Measurements from ENCODE around the gene DNMT1. TPM values are rescaled to one million over a fixed set of nuclear protein-coding genes. Genes with fewer than 3 reads are reported as not detected.

DNMT1 gene
- total RNA-seq, 5 donors from 2014 or later (not counting 1 experiment from before 2014, with no cell fraction given), result 199 to 245 (median 235) TPM

- Mint-ChIP-seq H3K4me1 (peaks cover 15 to 24% (median 17%) of the 10 kb centered on the region in 3 donors), H3K4me3 (peak overlapping the region; percentile 62 to 89 (median 88)), H3K36me3 (peaks cover 5% of the 10 kb centered on the region), H3K27me3 (no peaks in the 10 kb centered on the region), H3K9me3 (no peaks in the 10 kb centered on the region), H3K27ac (no peak overlapping the region)
- 54% methylated on average over 2 of the region's 2 CpGs for WGBS (ENCODE audit: insufficient coverage)
- no peaks in the 10 kb centered on the region for H3K9me3 ChIP-seq
- no peak for ATAC-seq (replicated peaks in 1 of 4)
- POLR2A ChIA-PET, result interaction anchor here in 1 of 2 donors (0.6 kb wide), 1 partner anchor 469 kb away, joined by 3 read pairs; no protein-coding TSS in a partner anchor
- H3K4me3 ChIP-seq (ENCODE audit: control insufficient read depth in 1 of 2, extremely low read depth in 1 of 2, low read length in 1 of 2), result no peak overlapping the region
- peak in 26 of 35 experiments; percentile 12 to 65 (median 30) for DNase-seq
- no peaks in the 10 kb centered on the region for H3K36me3 ChIP-seq (ENCODE audit: control insufficient read depth in 2 of 2, extremely low read depth in 1 of 2, insufficient read depth in 1 of 2, low read length in 1 of 2)
- no peaks in the 10 kb centered on the region for H3K27me3 ChIP-seq (replicated peaks in 1 of 2; ENCODE audit: control insufficient read depth in 2 of 2, extremely low read depth in 1 of 2, insufficient read depth in 2 of 2, low read length in 1 of 2)
- CTCF ChIA-PET, result interaction anchor here (0.5 to 1.6 kb wide), 5 partner anchors 21 to 125 kb away, joined by 3 to 16 read pairs (median 6); no protein-coding TSS in a partner anchor
- H3K4me1 ChIP-seq (ENCODE audit: control insufficient read depth in 1 of 2, extremely low read depth in 1 of 2, insufficient read depth in 2 of 2, low read length in 2 of 2), result peaks cover 3 to 41% of the 10 kb centered on the region in 2 experiments
- H3K27ac ChIP-seq (ENCODE audit: low read length), result no peak overlapping the region
Observed at GRCh38 chr19:10228920-10229319, 34.2 kb upstream of the DNMT1 start.

- Mint-ChIP-seq H3K9me3 (no peaks in the 10 kb centered on the region), H3K4me3 (no peak overlapping the region), H3K36me3 (peaks cover 5% of the 10 kb centered on the region), H3K27me3 (no peaks in the 10 kb centered on the region), H3K4me1 (peaks cover 14 to 25% (median 17%) of the 10 kb centered on the region in 3 donors), H3K27ac (no peak overlapping the region)
- ChIA-PET POLR2A (interaction anchor here in 1 of 2 donors (0.6 kb wide), 1 partner anchor 19 kb away, joined by 9 read pairs; no protein-coding TSS in a partner anchor), CTCF (interaction anchor here (0.5 to 1.6 kb wide), 6 partner anchors 21 to 124 kb away, joined by 3 to 16 read pairs (median 4); no protein-coding TSS in a partner anchor)
- DNase-seq (no peak), ATAC-seq (replicated peaks in 1 of 4) (no peak)
- WGBS (ENCODE audit: insufficient coverage), result no CpG with 5 or more reads among the region's 5 CpGs
- no peaks in the 10 kb centered on the region for H3K9me3 ChIP-seq
- peaks cover 0 to 3% of the 10 kb centered on the region in 2 donors for H3K36me3 ChIP-seq (ENCODE audit: control insufficient read depth in 2 of 2, extremely low read depth in 1 of 2, insufficient read depth in 1 of 2, low read length in 1 of 2)
- H3K27me3 ChIP-seq (replicated peaks in 1 of 2; ENCODE audit: control insufficient read depth in 2 of 2, extremely low read depth in 1 of 2, insufficient read depth in 2 of 2, low read length in 1 of 2), result no peaks in the 10 kb centered on the region
- peaks cover 3 to 41% of the 10 kb centered on the region in 2 experiments for H3K4me1 ChIP-seq (ENCODE audit: control insufficient read depth in 1 of 2, extremely low read depth in 1 of 2, insufficient read depth in 2 of 2, low read length in 2 of 2)
- H3K27ac ChIP-seq (ENCODE audit: low read length), result no peak overlapping the region
- no peak overlapping the region for H3K4me3 ChIP-seq (ENCODE audit: control insufficient read depth in 1 of 2, extremely low read depth in 1 of 2, low read length in 1 of 2)
Observed at GRCh38 chr19:10228393-10228792, 33.6 kb upstream of the DNMT1 start.

- ChIA-PET POLR2A (interaction anchor here (0.5 to 0.6 kb wide), 2 partner anchors 14 to 40 kb away, joined by 4 to 7 read pairs; no protein-coding TSS in a partner anchor), CTCF (interaction anchor here in 1 of 2 donors (1.5 to 2.3 kb wide), 2 partner anchors 23 kb away, joined by 7 to 12 read pairs; no protein-coding TSS in a partner anchor)
- Mint-ChIP-seq H3K27ac (no peak overlapping the region), H3K4me1 (peaks cover 14 to 24% (median 17%) of the 10 kb centered on the region in 3 donors), H3K36me3 (peaks cover 5% of the 10 kb centered on the region), H3K4me3 (no peak overlapping the region), H3K9me3 (no peaks in the 10 kb centered on the region), H3K27me3 (no peaks in the 10 kb centered on the region)
- 97% methylated on average over 20 of the region's 28 CpGs for WGBS (ENCODE audit: insufficient coverage)
- DNase-seq (no peak), ATAC-seq (replicated peaks in 1 of 4) (no peak)
- H3K36me3 ChIP-seq (ENCODE audit: control insufficient read depth in 2 of 2, extremely low read depth in 1 of 2, insufficient read depth in 1 of 2, low read length in 1 of 2), result peaks cover 0 to 3% of the 10 kb centered on the region in 2 donors
- no peaks in the 10 kb centered on the region for H3K27me3 ChIP-seq (replicated peaks in 1 of 2; ENCODE audit: control insufficient read depth in 2 of 2, extremely low read depth in 1 of 2, insufficient read depth in 2 of 2, low read length in 1 of 2)
- H3K4me3 ChIP-seq (ENCODE audit: control insufficient read depth in 1 of 2, extremely low read depth in 1 of 2, low read length in 1 of 2), result no peak overlapping the region
- H3K4me1 ChIP-seq (ENCODE audit: control insufficient read depth in 1 of 2, extremely low read depth in 1 of 2, insufficient read depth in 2 of 2, low read length in 2 of 2), result peaks cover 3 to 41% of the 10 kb centered on the region in 2 experiments
- H3K27ac ChIP-seq (ENCODE audit: low read length), result no peak overlapping the region
- no peaks in the 10 kb centered on the region for H3K9me3 ChIP-seq
Observed at GRCh38 chr19:10227026-10227971, 32.5 kb upstream of the DNMT1 start.

GRCh38 chr19:10226376-10227025, 31.7 kb upstream of the DNMT1 start:
- Histone ChIP-seq H3K27me3 (replicated peaks in 1 of 2; ENCODE audit: control insufficient read depth in 2 of 2, extremely low read depth in 1 of 2, insufficient read depth in 2 of 2, low read length in 1 of 2) (no peaks in the 10 kb centered on the region), H3K4me1 (ENCODE audit: control insufficient read depth in 1 of 2, extremely low read depth in 1 of 2, insufficient read depth in 2 of 2, low read length in 2 of 2) (peaks cover 3 to 35% of the 10 kb centered on the region in 2 experiments), H3K36me3 (ENCODE audit: control insufficient read depth in 2 of 2, extremely low read depth in 1 of 2, insufficient read depth in 1 of 2, low read length in 1 of 2) (peaks cover 0 to 3% of the 10 kb centered on the region in 2 donors), H3K27ac (ENCODE audit: low read length) (no peak overlapping the region), H3K9me3 (no peaks in the 10 kb centered on the region), H3K4me3 (ENCODE audit: control insufficient read depth in 1 of 2, extremely low read depth in 1 of 2, low read length in 1 of 2) (no peak overlapping the region)
- Mint-ChIP-seq H3K36me3 (peaks cover 5% of the 10 kb centered on the region), H3K4me1 (peaks cover 11 to 17% (median 15%) of the 10 kb centered on the region in 3 donors), H3K27me3 (no peaks in the 10 kb centered on the region), H3K27ac (peak overlapping the region in 1 of 2 donors; percentile 14), H3K9me3 (no peaks in the 10 kb centered on the region), H3K4me3 (no peak overlapping the region)
- CTCF ChIA-PET, result interaction anchor here in 1 of 2 donors (2.3 kb wide), 1 partner anchor 24 kb away, joined by 7 read pairs; no protein-coding TSS in a partner anchor
- ATAC-seq (replicated peaks in 1 of 4) (no peak), DNase-seq (no peak)
- POLR2A ChIA-PET, result interaction anchor here (0.5 to 0.6 kb wide), 3 partner anchors 13 to 159 kb away, joined by 4 to 7 read pairs (median 5); no protein-coding TSS in a partner anchor
- no CpG with 5 or more reads among the region's 13 CpGs for WGBS (ENCODE audit: insufficient coverage)

- peak overlapping the region in 1 of 2 donors; percentile 22 for H3K27ac Mint-ChIP-seq
- WGBS (ENCODE audit: insufficient coverage), result 91% methylated on average over 6 of the region's 6 CpGs
- H3K4me1 Mint-ChIP-seq, result peaks cover 11 to 17% (median 14%) of the 10 kb centered on the region in 3 donors
- H3K4me3 Mint-ChIP-seq, result no peak overlapping the region
- peaks cover 5% of the 10 kb centered on the region for H3K36me3 Mint-ChIP-seq
- peaks cover 3 to 33% of the 10 kb centered on the region in 2 experiments for H3K4me1 ChIP-seq (ENCODE audit: control insufficient read depth in 1 of 2, extremely low read depth in 1 of 2, insufficient read depth in 2 of 2, low read length in 2 of 2)
- H3K9me3 ChIP-seq, result no peaks in the 10 kb centered on the region
- no peak overlapping the region for H3K4me3 ChIP-seq (ENCODE audit: control insufficient read depth in 1 of 2, extremely low read depth in 1 of 2, low read length in 1 of 2)
- H3K27me3 Mint-ChIP-seq, result no peaks in the 10 kb centered on the region
- POLR2A ChIA-PET, result interaction anchor here in 1 of 2 donors (0.6 kb wide), 1 partner anchor 160 kb away, joined by 5 read pairs; no protein-coding TSS in a partner anchor
- no peaks in the 10 kb centered on the region for H3K9me3 Mint-ChIP-seq
- peaks cover 0 to 3% of the 10 kb centered on the region in 2 donors for H3K36me3 ChIP-seq (ENCODE audit: control insufficient read depth in 2 of 2, extremely low read depth in 1 of 2, insufficient read depth in 1 of 2, low read length in 1 of 2)
- no peak overlapping the region for H3K27ac ChIP-seq (ENCODE audit: low read length)
- H3K27me3 ChIP-seq (replicated peaks in 1 of 2; ENCODE audit: control insufficient read depth in 2 of 2, extremely low read depth in 1 of 2, insufficient read depth in 2 of 2, low read length in 1 of 2), result no peaks in the 10 kb centered on the region
- ATAC-seq (replicated peaks in 1 of 4) (no peak), DNase-seq (no peak)
- CTCF ChIA-PET, result interaction anchor here in 1 of 2 donors (2.3 kb wide), 1 partner anchor 24 kb away, joined by 7 read pairs; no protein-coding TSS in a partner anchor
Observed at GRCh38 chr19:10226021-10226375, 31.2 kb upstream of the DNMT1 start.

GRCh38 chr19:10224337-10224736, 29.6 kb upstream of the DNMT1 start:
- no peaks in the 10 kb centered on the region for H3K9me3 Mint-ChIP-seq
- H3K4me1 Mint-ChIP-seq, result peaks cover 11 to 13% (median 12%) of the 10 kb centered on the region in 3 donors
- 97% methylated on average over 23 of the region's 23 CpGs for WGBS (ENCODE audit: insufficient coverage)
- H3K9me3 ChIP-seq, result no peaks in the 10 kb centered on the region
- CTCF ChIA-PET, result no interaction called here
- DNase-seq, result no peak
- H3K36me3 Mint-ChIP-seq, result peaks cover 5% of the 10 kb centered on the region
- no peaks in the 10 kb centered on the region for H3K27me3 ChIP-seq (replicated peaks in 1 of 2; ENCODE audit: control insufficient read depth in 2 of 2, extremely low read depth in 1 of 2, insufficient read depth in 2 of 2, low read length in 1 of 2)
- no peaks in the 10 kb centered on the region for H3K27me3 Mint-ChIP-seq
- no peak for ATAC-seq (replicated peaks in 1 of 4)
- no peak overlapping the region for H3K27ac ChIP-seq (ENCODE audit: low read length)
- no peak overlapping the region for H3K4me3 ChIP-seq (ENCODE audit: control insufficient read depth in 1 of 2, extremely low read depth in 1 of 2, low read length in 1 of 2)
- peaks cover 0 to 3% of the 10 kb centered on the region in 2 donors for H3K36me3 ChIP-seq (ENCODE audit: control insufficient read depth in 2 of 2, extremely low read depth in 1 of 2, insufficient read depth in 1 of 2, low read length in 1 of 2)
- H3K4me1 ChIP-seq (ENCODE audit: control insufficient read depth in 1 of 2, extremely low read depth in 1 of 2, insufficient read depth in 2 of 2, low read length in 2 of 2), result peaks cover 0 to 23% of the 10 kb centered on the region in 2 experiments
- H3K27ac Mint-ChIP-seq, result no peak overlapping the region
- no peak overlapping the region for H3K4me3 Mint-ChIP-seq
- POLR2A ChIA-PET, result no interaction called here
